ENCODE measurements around the gene HSH2D.
A peak's percentile ranks its signal among the peaks of the same experiment; 100 is the strongest.

HSH2D gene

GRCh38 chr19:16185768-16186123 lies 42.3 kb downstream of the HSH2D start:
- peak overlapping the region; percentile 91 for H3K9ac ChIP-seq (ENCODE audit: low read depth, low read length)
- H3K4me3 ChIP-seq (ENCODE audit: low read length) = peak overlapping the region; percentile 91
- no peaks in the 10 kb centered on the region for H3K9me3 ChIP-seq (ENCODE audit: insufficient read depth, low read depth, low read length)
- no peaks in the 10 kb centered on the region for H3K27me3 ChIP-seq (ENCODE audit: insufficient read depth, low read length)
- peaks cover 31% of the 10 kb centered on the region for H3K36me3 ChIP-seq (ENCODE audit: insufficient read depth, low read depth, low read length)
- H3K27ac ChIP-seq (ENCODE audit: low read length) = peak overlapping the region; percentile 33
- H3K4me1 ChIP-seq (ENCODE audit: insufficient read depth, low read length) = peaks cover 4% of the 10 kb centered on the region; the same call in 1 of the 2 replicates

GRCh38 chr19:16188521-16188920 lies 45.0 kb downstream of the HSH2D start:
- H3K9me3 ChIP-seq (ENCODE audit: insufficient read depth, low read depth, low read length) = no peaks in the 10 kb centered on the region
- no peak overlapping the region for H3K9ac ChIP-seq (ENCODE audit: low read depth, low read length)
- peaks cover 47% of the 10 kb centered on the region for H3K36me3 ChIP-seq (ENCODE audit: insufficient read depth, low read depth, low read length)
- H3K27me3 ChIP-seq (ENCODE audit: insufficient read depth, low read length) = no peaks in the 10 kb centered on the region
- H3K4me1 ChIP-seq (ENCODE audit: insufficient read depth, low read length) = peaks cover 4% of the 10 kb centered on the region; the same call in 1 of the 2 replicates
- H3K4me3 ChIP-seq (ENCODE audit: low read length) = no peak overlapping the region
- H3K27ac ChIP-seq (ENCODE audit: low read length) = no peak overlapping the region

GRCh38 chr19:16190198-16190597 lies 46.7 kb downstream of the HSH2D start:
- Histone ChIP-seq H3K4me3 (ENCODE audit: low read length) (no peak overlapping the region), H3K4me1 (ENCODE audit: insufficient read depth, low read length) (peaks cover 4% of the 10 kb centered on the region; the same call in 1 of the 2 replicates), H3K9ac (ENCODE audit: low read depth, low read length) (no peak overlapping the region), H3K27ac (ENCODE audit: low read length) (no peak overlapping the region), H3K9me3 (ENCODE audit: insufficient read depth, low read depth, low read length) (no peaks in the 10 kb centered on the region), H3K36me3 (ENCODE audit: insufficient read depth, low read depth, low read length) (peaks cover 47% of the 10 kb centered on the region), H3K27me3 (ENCODE audit: insufficient read depth, low read length) (no peaks in the 10 kb centered on the region)

- no peak overlapping the region for H3K27ac ChIP-seq (ENCODE audit: low read length)
- H3K9ac ChIP-seq (ENCODE audit: low read depth, low read length) = no peak overlapping the region
- peaks cover 47% of the 10 kb centered on the region for H3K36me3 ChIP-seq (ENCODE audit: insufficient read depth, low read depth, low read length)
- no peaks in the 10 kb centered on the region for H3K27me3 ChIP-seq (ENCODE audit: insufficient read depth, low read length)
- peaks cover 4% of the 10 kb centered on the region; the same call in 1 of the 2 replicates for H3K4me1 ChIP-seq (ENCODE audit: insufficient read depth, low read length)
- no peak overlapping the region for H3K4me3 ChIP-seq (ENCODE audit: low read length)
- H3K9me3 ChIP-seq (ENCODE audit: insufficient read depth, low read depth, low read length) = no peaks in the 10 kb centered on the region
Measured at GRCh38 chr19:16190736-16191135, 47.3 kb downstream of the HSH2D start.

GRCh38 chr19:16191216-16191908 lies 47.9 kb downstream of the HSH2D start:
- Histone ChIP-seq H3K27me3 (ENCODE audit: insufficient read depth, low read length) (no peaks in the 10 kb centered on the region), H3K4me1 (ENCODE audit: insufficient read depth, low read length) (no peaks in the 10 kb centered on the region), H3K27ac (ENCODE audit: low read length) (no peak overlapping the region), H3K36me3 (ENCODE audit: insufficient read depth, low read depth, low read length) (peaks cover 47% of the 10 kb centered on the region), H3K9ac (ENCODE audit: low read depth, low read length) (no peak overlapping the region), H3K4me3 (ENCODE audit: low read length) (no peak overlapping the region), H3K9me3 (ENCODE audit: insufficient read depth, low read depth, low read length) (no peaks in the 10 kb centered on the region)

GRCh38 chr19:16193466-16193865 lies 50.0 kb downstream of the HSH2D start:
- Histone ChIP-seq H3K9me3 (ENCODE audit: insufficient read depth, low read depth, low read length) (no peaks in the 10 kb centered on the region), H3K36me3 (ENCODE audit: insufficient read depth, low read depth, low read length) (peaks cover 37% of the 10 kb centered on the region), H3K4me3 (ENCODE audit: low read length) (no peak overlapping the region), H3K9ac (ENCODE audit: low read depth, low read length) (no peak overlapping the region), H3K27ac (ENCODE audit: low read length) (no peak overlapping the region), H3K4me1 (ENCODE audit: insufficient read depth, low read length) (peaks cover 2% of the 10 kb centered on the region; the same call in 1 of the 2 replicates), H3K27me3 (ENCODE audit: insufficient read depth, low read length) (no peaks in the 10 kb centered on the region)

GRCh38 chr19:16197188-16197621 lies 53.7 kb downstream of the HSH2D start:
- Histone ChIP-seq H3K27me3 (ENCODE audit: insufficient read depth, low read length) (no peaks in the 10 kb centered on the region), H3K4me1 (ENCODE audit: insufficient read depth, low read length) (peaks cover 2% of the 10 kb centered on the region; the same call in 1 of the 2 replicates), H3K4me3 (ENCODE audit: low read length) (peak overlapping the region; percentile 96), H3K27ac (ENCODE audit: low read length) (no peak overlapping the region), H3K9ac (ENCODE audit: low read depth, low read length) (peak overlapping the region; percentile 66; the same call in 1 of the 2 replicates), H3K36me3 (ENCODE audit: insufficient read depth, low read depth, low read length) (peaks cover 2% of the 10 kb centered on the region; the same call in 1 of the 2 replicates), H3K9me3 (ENCODE audit: insufficient read depth, low read depth, low read length) (no peaks in the 10 kb centered on the region)

GRCh38 chr19:16197622-16198369 lies 54.3 kb downstream of the HSH2D start, which contains the start of gene AP1M1:
Gene AP1M1, plus strand, starts transcription at chr19:16197911. Its CDS starts 116 bp downstream, at chr19:16198027.
- Histone ChIP-seq H3K36me3 (ENCODE audit: insufficient read depth, low read depth, low read length) (no peaks in the 10 kb centered on the region), H3K9me3 (ENCODE audit: insufficient read depth, low read depth, low read length) (no peaks in the 10 kb centered on the region), H3K9ac (ENCODE audit: low read depth, low read length) (peak within 1 kb of the TSS; percentile 75; the same call in 1 of the 2 replicates), H3K27me3 (ENCODE audit: insufficient read depth, low read length) (no peaks in the 10 kb centered on the region), H3K4me1 (ENCODE audit: insufficient read depth, low read length) (peaks cover 2% of the 10 kb centered on the region; the same call in 1 of the 2 replicates), H3K4me3 (ENCODE audit: low read length) (peak within 1 kb of the TSS; percentile 96), H3K27ac (ENCODE audit: low read length) (no peak within 1 kb of the TSS)

GRCh38 chr19:16198370-16198651 lies 54.8 kb downstream of the HSH2D start:
- peak overlapping the region; percentile 75; the same call in 1 of the 2 replicates for H3K9ac ChIP-seq (ENCODE audit: low read depth, low read length)
- H3K9me3 ChIP-seq (ENCODE audit: insufficient read depth, low read depth, low read length) = no peaks in the 10 kb centered on the region
- H3K4me1 ChIP-seq (ENCODE audit: insufficient read depth, low read length) = peaks cover 2% of the 10 kb centered on the region; the same call in 1 of the 2 replicates
- no peak overlapping the region for H3K27ac ChIP-seq (ENCODE audit: low read length)
- peak overlapping the region; percentile 96 for H3K4me3 ChIP-seq (ENCODE audit: low read length)
- H3K36me3 ChIP-seq (ENCODE audit: insufficient read depth, low read depth, low read length) = peaks cover 5% of the 10 kb centered on the region
- H3K27me3 ChIP-seq (ENCODE audit: insufficient read depth, low read length) = no peaks in the 10 kb centered on the region

GRCh38 chr19:16199275-16199932 lies 55.9 kb downstream of the HSH2D start:
- Histone ChIP-seq H3K9me3 (ENCODE audit: insufficient read depth, low read depth, low read length) (no peaks in the 10 kb centered on the region), H3K4me1 (ENCODE audit: insufficient read depth, low read length) (peaks cover 2% of the 10 kb centered on the region; the same call in 1 of the 2 replicates), H3K4me3 (ENCODE audit: low read length) (no peak overlapping the region), H3K9ac (ENCODE audit: low read depth, low read length) (no peak overlapping the region), H3K27me3 (ENCODE audit: insufficient read depth, low read length) (no peaks in the 10 kb centered on the region), H3K36me3 (ENCODE audit: insufficient read depth, low read depth, low read length) (peaks cover 9% of the 10 kb centered on the region), H3K27ac (ENCODE audit: low read length) (no peak overlapping the region)

GRCh38 chr19:16200038-16201010 lies 56.8 kb downstream of the HSH2D start:
- no peak overlapping the region for H3K9ac ChIP-seq (ENCODE audit: low read depth, low read length)
- H3K4me3 ChIP-seq (ENCODE audit: low read length) = no peak overlapping the region

More at GRCh38 chr19:16200038-16201010, 56.8 kb downstream of the HSH2D start:
- Histone ChIP-seq H3K27me3 (ENCODE audit: insufficient read depth, low read length) (no peaks in the 10 kb centered on the region), H3K4me1 (ENCODE audit: insufficient read depth, low read length) (peaks cover 2% of the 10 kb centered on the region; the same call in 1 of the 2 replicates), H3K9me3 (ENCODE audit: insufficient read depth, low read depth, low read length) (no peaks in the 10 kb centered on the region), H3K27ac (ENCODE audit: low read length) (no peak overlapping the region), H3K36me3 (ENCODE audit: insufficient read depth, low read depth, low read length) (peaks cover 9% of the 10 kb centered on the region)
